ENCODE data around the gene GLYR1.

Gene GLYR1

DNA sequence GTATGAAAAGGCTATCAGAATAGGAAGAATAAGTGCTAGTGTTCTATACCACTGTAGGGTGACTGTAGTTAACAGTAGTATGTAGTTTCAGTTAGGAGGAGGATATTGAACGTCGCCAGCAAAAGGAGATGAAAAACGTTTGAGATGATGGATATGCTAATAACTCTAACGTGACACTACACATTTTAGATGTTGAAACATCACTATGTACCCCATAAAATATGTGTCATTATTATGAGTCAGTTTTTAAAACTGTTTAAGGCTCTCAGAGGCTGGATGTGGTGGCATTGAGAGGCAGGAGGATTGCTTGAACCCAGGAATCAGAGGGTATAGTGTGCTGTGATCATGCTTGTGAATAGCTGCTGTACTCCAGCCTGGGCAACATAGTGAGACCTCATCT is 32.0 kb upstream of the GLYR1 start:
- DNase-seq (ENCODE audit: low spot score), result no peak

GRCh38 chr16:4877380-4877685 is 30.2 kb upstream of the GLYR1 start:
- DNase-seq (ENCODE audit: low spot score), result no peak

DNA sequence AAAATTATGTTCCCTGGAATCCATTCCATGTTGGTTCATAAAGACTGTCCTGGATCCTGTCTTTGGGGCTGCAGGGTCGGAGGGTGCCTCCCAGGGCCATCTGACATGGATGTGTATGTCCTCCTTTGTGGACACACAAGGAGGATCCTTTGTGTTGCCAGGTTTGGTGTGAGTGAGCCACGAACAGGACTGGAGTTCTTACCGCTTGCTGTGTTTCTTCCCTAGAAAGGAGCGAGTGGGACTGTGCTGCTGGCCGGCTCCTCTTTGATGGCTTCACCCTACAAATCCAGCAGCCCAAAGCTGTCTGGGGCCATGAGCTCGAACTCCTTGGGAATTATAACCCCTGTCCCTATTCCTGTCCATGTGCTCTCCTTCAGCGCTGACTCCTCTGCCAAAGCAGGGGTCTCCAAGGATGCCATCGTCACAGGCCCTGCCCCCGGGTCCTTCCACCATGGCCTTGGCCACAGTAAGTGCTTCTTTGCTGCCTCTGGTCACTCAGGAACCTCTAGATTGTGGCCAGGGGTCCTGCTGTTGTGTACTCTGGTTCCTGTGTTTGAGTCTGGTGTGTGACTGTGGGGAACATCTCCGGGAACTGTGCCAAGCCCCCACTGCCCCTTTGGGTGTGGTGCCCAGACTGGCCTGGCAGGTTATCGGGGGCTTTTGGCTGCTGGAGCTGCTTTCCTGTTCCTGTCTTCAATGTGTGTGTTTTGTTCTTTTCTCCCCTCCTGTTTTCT is 29.7 kb upstream of the GLYR1 start:
- DNase-seq (ENCODE audit: low spot score), result no peak

DNA sequence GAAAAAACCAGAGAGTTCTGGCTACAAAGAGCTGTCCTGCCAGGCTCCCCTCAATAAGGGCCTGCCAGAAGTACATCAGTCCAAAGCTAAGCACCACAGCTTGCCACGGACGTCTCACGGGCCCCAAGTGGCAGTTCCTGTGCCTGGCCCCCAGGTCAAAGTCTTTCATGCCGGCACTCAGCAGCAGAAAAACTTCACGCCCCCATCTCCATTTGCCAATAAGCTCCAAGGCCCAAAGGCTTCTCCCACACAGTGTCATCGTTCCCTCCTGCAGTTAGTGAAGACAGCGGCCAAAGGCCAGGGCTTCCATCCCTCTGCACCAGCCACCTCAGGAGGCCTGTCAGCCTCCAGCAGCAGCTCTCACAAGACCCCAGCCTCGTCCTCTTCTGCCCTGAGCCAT is 27.6 kb upstream of the GLYR1 start:
- DNase-seq (ENCODE audit: low spot score), result no peak

- DNase-seq (ENCODE audit: low spot score), result no peak
Observed at GRCh38 chr16:4873091-4873490, 26.0 kb upstream of the GLYR1 start.

DNA sequence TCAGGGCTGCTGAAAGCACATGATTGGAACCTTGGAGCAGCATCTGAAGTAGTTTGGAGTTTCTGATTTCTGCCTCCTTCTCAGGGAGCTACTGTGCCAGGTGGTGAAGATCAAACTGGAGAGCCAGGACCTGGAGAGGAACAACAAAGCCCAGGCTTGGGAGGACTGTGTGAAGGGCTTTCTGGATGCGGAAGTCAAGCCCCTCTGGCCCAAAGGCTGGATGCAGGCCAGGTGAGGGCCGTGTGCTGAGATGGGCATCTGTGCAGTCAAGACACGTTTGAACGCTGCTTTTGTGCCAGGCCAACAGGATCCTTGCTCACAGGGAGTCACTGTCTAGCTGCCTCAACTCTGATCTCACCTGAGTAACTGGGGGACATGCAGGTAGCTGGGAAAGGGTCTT is 24.0 kb upstream of the GLYR1 start:
- DNase-seq (ENCODE audit: low spot score), result no peak

DNA sequence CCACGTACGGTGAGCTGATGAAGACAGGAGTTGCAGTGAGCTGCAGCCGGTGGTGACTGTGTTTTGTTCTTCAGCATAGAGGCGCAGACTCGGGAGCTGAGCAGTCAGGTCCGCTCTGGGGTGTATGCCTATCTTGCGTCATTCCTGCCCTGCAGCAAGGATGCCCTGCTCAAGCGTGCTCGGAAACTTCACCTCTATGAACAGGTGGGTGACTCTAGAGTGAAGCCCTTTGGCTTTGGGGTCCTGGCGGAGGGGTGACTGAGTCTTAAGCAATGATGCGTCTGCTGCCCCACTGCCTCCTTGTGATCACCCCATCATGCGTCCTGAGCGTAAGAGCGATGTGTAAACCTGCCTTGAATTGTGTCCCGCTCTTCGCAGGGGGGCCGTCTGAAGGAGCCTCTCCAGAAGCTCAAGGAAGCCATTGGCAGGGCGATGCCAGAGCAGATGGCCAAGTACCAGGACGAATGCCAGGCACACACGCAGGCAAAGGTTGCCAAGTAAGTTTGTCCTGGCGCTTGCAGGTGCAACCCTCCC is 23.1 kb upstream of the GLYR1 start:
- no peak for DNase-seq (ENCODE audit: low spot score)

GRCh38 chr16:4869147-4869805 is 22.2 kb upstream of the GLYR1 start:
- DNase-seq (ENCODE audit: low spot score), result no peak

GRCh38 chr16:4868535-4868934 is 21.4 kb upstream of the GLYR1 start:
- no peak for DNase-seq (ENCODE audit: low spot score)

DNA sequence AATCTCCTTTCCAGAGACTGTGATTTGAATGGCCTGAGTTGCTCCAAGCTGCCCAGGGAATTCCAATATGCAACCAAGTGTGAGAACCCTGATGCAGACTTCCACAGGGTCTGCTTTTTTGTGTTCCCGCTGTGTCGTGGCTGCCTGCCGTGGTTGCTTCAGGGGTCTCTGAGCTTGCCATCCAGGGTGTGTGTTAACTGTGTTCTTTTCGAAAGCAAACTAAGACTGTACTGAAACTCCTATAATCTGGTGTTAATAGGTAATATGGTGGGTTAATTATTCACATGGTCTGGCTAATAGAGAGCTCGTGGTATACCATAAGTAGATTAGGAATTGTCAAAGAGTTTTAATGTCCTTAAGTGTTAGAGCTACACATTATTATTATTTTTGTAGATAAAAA is 20.9 kb upstream of the GLYR1 start:
- DNase-seq (ENCODE audit: low spot score), result no peak

GRCh38 chr16:4866586-4866985 is 19.5 kb upstream of the GLYR1 start:
- DNase-seq (ENCODE audit: low spot score), result no peak

GRCh38 chr16:4865231-4865860 is 18.3 kb upstream of the GLYR1 start:
- DNase-seq (ENCODE audit: low spot score), result no peak

GRCh38 chr16:4864728-4865127 is 17.6 kb upstream of the GLYR1 start:
- no peak for DNase-seq (ENCODE audit: low spot score)

DNA sequence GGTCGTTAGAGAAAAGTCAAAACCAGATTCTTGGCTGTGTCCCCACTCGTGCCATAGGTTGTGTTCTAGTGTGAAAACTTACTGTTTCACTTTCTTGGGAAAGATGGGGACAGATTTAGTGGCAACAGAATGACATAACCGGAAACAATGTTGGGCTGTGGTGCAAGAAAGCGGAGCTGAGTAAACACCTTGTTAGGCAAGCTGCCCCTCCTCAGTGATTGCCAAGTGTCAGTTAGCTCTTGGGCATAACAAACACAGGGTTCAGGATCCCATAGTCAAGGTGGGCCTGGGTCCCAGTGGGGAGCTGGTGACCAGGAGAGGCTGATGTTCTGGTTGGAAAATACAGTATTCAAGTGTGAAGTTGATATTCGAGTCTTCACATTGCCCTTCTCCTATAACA is 15.6 kb upstream of the GLYR1 start:
- DNase-seq (ENCODE audit: low spot score), result no peak

GRCh38 chr16:4860727-4861342 is 13.7 kb upstream of the GLYR1 start:
- DNase-seq (ENCODE audit: low spot score), result no peak

GRCh38 chr16:4859900-4860255 is 12.8 kb upstream of the GLYR1 start:
- DNase-seq (ENCODE audit: low spot score), result no peak

- DNase-seq (ENCODE audit: low spot score), result no peak
Observed at GRCh38 chr16:4859190-4859899, 12.3 kb upstream of the GLYR1 start.

DNA sequence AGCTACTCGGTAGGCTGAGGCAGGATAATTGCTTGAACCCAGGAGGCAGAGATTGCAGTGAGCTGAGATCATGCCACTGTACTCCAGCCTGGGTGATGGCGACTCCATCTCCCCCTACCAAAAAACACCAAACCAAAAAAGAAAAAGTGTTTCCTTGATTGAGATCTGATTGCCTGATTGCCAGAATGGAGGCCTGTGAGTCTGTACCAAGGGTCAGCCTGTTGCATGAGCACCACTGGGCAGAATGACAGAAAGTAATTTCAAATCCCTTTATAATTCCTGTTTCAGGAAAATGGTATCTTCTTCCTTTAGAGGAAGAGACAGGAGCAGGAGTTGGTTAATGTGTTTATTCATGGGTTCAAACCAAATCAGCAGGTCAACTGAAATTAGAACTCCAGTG is 8.7 kb upstream of the GLYR1 start:
- no peak for DNase-seq (ENCODE audit: low spot score)

DNA sequence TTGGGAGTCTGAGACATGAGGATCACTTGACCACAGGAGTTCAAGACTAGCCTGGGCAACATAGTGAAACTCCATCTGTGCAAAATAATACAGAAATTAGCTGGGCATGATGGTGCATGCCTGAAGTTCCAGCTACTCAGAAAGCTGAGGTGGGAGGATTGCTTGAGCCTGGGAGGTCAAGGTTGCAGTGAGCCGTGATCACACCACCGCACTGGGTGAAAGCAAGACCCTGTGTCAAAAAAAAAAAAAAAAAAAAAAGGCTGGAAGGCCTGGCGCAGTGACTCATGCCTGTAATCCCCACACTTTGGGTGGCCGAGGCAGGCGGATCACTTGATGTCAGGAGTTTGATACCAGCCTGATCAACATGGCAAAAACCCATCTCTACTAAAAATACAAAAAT is 8.3 kb upstream of the GLYR1 start:
- no peak for DNase-seq (ENCODE audit: low spot score)

- DNase-seq (ENCODE audit: low spot score), result no peak
Observed at GRCh38 chr16:4852221-4852872, 5.3 kb upstream of the GLYR1 start.

- no peak for DNase-seq (ENCODE audit: low spot score)
Observed at GRCh38 chr16:4850211-4850610, 3.1 kb upstream of the GLYR1 start.

Data from HuH-7.5 (cell line).